GM18505 (cell line): ENCODE results near the gene KCNQ1OT1.

Experiments used
- ATAC-seq: cut with Tn5 transposase; IDR thresholded peaks from one replicate; pipeline ENCODE4 v1.9.1; 2021; ENCODE audit not compliant: unreplicated experiment
- POLR2A ChIP-seq: IDR thresholded peaks from 4 replicates; pipeline ENCODE4 v1.6.1; 2011; ENCODE audit warnings: borderline replicate concordance; ENCODE audit not compliant: insufficient read depth, insufficient read length; ENCODE audit errors: extremely low read depth

Gene KCNQ1OT1

GRCh38 chr11:2589538-2589934 lies 110.3 kb downstream of the KCNQ1OT1 start:
- TF ChIP-seq POLR2A = no peak
- no peak for ATAC-seq

GRCh38 chr11:2588809-2589537 lies 110.8 kb downstream of the KCNQ1OT1 start:
- ATAC-seq = no peak
- no peak for TF ChIP-seq POLR2A

GRCh38 chr11:2587976-2588748 lies 111.6 kb downstream of the KCNQ1OT1 start:
- no peak for TF ChIP-seq POLR2A
- no peak for ATAC-seq

GRCh38 chr11:2587132-2587930 lies 112.5 kb downstream of the KCNQ1OT1 start:
- no peak for ATAC-seq
- TF ChIP-seq POLR2A = no peak

- no peak for TF ChIP-seq POLR2A
- ATAC-seq = no peak
These were observed 113.0 kb downstream of the KCNQ1OT1 start for GRCh38 chr11:2586793-2587131.

- TF ChIP-seq POLR2A = no peak
- no peak for ATAC-seq
These were observed 113.6 kb downstream of the KCNQ1OT1 start for GRCh38 chr11:2586087-2586792.

- no peak for TF ChIP-seq POLR2A
- ATAC-seq = no peak
These were observed 114.2 kb downstream of the KCNQ1OT1 start for GRCh38 chr11:2585566-2586086.

GRCh38 chr11:2584812-2585565 lies 114.8 kb downstream of the KCNQ1OT1 start:
- ATAC-seq = no peak
- TF ChIP-seq POLR2A = no peak

- no peak for ATAC-seq
- no peak for TF ChIP-seq POLR2A
These were observed 115.4 kb downstream of the KCNQ1OT1 start for GRCh38 chr11:2584434-2584811.

GRCh38 chr11:2583605-2583958 lies 116.2 kb downstream of the KCNQ1OT1 start:
- ATAC-seq = no peak
- TF ChIP-seq POLR2A = no peak

- TF ChIP-seq POLR2A = no peak
- no peak for ATAC-seq
These were observed 116.7 kb downstream of the KCNQ1OT1 start for GRCh38 chr11:2582946-2583604.
